ENCODE data around the gene FIGN.

The FIGN gene

GRCh38 chr2:163736433-163737189, 803 bp upstream of the FIGN start:
- no peak for DNase-seq (ENCODE audit: low read depth)

- DNase-seq (ENCODE audit: low read depth), result no peak
These were observed 725 bp downstream of the FIGN start for GRCh38 chr2:163734881-163735684.

- DNase-seq (ENCODE audit: low read depth), result no peak
These were observed 1.4 kb downstream of the FIGN start for GRCh38 chr2:163734401-163734800.

- DNase-seq (ENCODE audit: low read depth), result no peak
These were observed 1.9 kb downstream of the FIGN start for GRCh38 chr2:163733956-163734355.

- no peak for DNase-seq (ENCODE audit: low read depth)
These were observed 2.4 kb downstream of the FIGN start for GRCh38 chr2:163733301-163733938.

GRCh38 chr2:163732727-163733126, 3.1 kb downstream of the FIGN start:
- no peak for DNase-seq (ENCODE audit: low read depth)

- no peak for DNase-seq (ENCODE audit: low read depth)
These were observed 4.1 kb downstream of the FIGN start for GRCh38 chr2:163731735-163732134.

GRCh38 chr2:163730556-163730955, 5.3 kb downstream of the FIGN start:
- DNase-seq (ENCODE audit: low read depth), result no peak

- DNase-seq (ENCODE audit: low read depth), result no peak
These were observed 6.1 kb downstream of the FIGN start for GRCh38 chr2:163729636-163730273.

GRCh38 chr2:163723881-163724280, 11.9 kb downstream of the FIGN start:
- no peak for DNase-seq (ENCODE audit: low read depth)

- no peak for DNase-seq (ENCODE audit: low read depth)
These were observed 12.5 kb downstream of the FIGN start for GRCh38 chr2:163723348-163723747.

GRCh38 chr2:163719331-163719730, 16.5 kb downstream of the FIGN start:
- no peak for DNase-seq (ENCODE audit: low read depth)

GRCh38 chr2:163717993-163718680, 17.7 kb downstream of the FIGN start:
- no peak for DNase-seq (ENCODE audit: low read depth)

GRCh38 chr2:163717515-163717914, 18.3 kb downstream of the FIGN start:
- DNase-seq (ENCODE audit: low read depth), result no peak

GRCh38 chr2:163716101-163716500, 19.7 kb downstream of the FIGN start:
- DNase-seq (ENCODE audit: low read depth), result no peak

- no peak for DNase-seq (ENCODE audit: low read depth)
These were observed 20.1 kb downstream of the FIGN start for GRCh38 chr2:163715668-163716067.

GRCh38 chr2:163715199-163715598, 20.6 kb downstream of the FIGN start:
- DNase-seq (ENCODE audit: low read depth), result no peak

GRCh38 chr2:163713534-163714311, 22.1 kb downstream of the FIGN start:
- no peak for DNase-seq (ENCODE audit: low read depth)

GRCh38 chr2:163711699-163712098, 24.1 kb downstream of the FIGN start:
- DNase-seq (ENCODE audit: low read depth), result no peak

- DNase-seq (ENCODE audit: low read depth), result no peak
These were observed 24.6 kb downstream of the FIGN start for GRCh38 chr2:163711258-163711657.

GRCh38 chr2:163709270-163709669, 26.5 kb downstream of the FIGN start:
- DNase-seq (ENCODE audit: low read depth), result no peak
